GM18909 (cell line): ENCODE results near the gene FRMD8.

Source experiments
- ATAC-seq: cut with Tn5 transposase; IDR thresholded peaks from one replicate; pipeline ENCODE4 v1.9.1; 2021; ENCODE audit warnings: mild to moderate bottlenecking; ENCODE audit not compliant: unreplicated experiment, poor library complexity

Gene FRMD8, protein sequence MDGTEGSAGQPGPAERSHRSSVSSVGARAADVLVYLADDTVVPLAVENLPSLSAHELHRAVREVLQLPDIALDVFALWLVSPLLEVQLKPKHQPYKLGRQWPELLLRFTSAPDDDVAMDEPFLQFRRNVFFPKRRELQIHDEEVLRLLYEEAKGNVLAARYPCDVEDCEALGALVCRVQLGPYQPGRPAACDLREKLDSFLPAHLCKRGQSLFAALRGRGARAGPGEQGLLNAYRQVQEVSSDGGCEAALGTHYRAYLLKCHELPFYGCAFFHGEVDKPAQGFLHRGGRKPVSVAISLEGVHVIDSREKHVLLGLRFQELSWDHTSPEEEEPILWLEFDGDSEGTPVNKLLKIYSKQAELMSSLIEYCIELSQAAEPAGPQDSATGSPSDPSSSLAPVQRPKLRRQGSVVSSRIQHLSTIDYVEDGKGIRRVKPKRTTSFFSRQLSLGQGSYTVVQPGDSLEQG

DNA sequence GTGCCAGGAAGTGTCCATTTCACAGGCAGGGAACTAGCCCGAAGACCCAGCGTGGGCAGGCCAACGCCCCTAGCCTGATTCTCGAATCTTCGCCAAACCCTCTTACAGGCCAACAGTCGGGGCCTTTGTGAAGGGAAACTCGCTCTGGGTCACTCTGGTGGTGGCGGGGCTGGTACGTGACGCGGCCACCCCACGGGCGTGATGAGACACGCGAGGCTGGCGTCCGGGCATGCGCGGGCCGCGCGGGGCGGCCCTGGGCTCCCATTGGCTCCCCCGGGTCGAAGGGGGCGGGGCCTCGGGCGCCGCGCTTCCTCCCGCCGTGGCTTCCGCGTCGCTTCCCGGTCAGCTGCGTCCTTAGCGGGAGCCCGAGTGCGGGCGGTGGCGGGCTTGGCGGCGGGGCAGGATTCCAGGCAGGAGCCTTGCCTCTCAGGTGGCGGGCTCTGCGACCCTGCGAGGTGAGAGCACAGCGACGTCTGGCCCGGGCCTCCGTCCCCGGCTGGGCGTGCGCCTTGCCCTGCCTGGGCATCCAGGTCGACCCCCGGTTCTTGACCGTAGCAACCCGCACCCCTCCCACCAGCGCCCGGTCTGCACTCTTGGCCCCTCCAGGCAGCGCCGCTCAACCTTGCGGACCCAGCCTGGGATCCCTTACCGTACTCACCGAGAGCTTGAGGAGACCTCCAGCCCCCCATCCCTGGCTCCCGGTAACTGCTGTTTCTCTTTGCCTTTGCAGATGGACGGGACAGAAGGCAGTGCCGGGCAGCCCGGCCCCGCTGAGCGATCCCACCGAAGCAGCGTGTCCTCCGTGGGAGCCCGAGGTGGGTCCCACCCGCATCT, at the start of gene FRMD8:
Gene FRMD8, plus strand, starts transcription at position 331 of the 834 bp plus-strand sequence. Its CDS starts 400 bp downstream, at position 731.
- ATAC-seq: peak; percentile 43

DNA sequence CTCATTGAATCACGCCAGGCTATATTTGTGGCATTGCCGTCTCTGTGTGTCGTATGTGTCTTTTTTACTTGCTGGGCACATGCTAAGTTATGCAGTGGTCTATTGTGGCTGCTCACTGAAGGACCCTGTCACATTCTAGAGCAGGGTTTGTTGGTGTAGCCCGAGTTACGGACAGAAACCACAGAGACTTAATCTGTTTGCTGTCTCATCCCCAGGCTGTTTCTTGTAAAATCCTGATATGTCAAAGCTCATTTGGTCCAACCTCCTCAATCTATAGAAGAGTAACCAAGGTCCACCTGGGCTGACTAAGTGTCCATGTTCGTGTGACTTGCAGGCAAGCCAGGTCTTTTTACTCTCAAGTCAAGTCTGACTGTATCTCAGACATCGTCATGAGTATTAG, 47.8 kb upstream of the FRMD8 start:
- no peak for ATAC-seq

DNA sequence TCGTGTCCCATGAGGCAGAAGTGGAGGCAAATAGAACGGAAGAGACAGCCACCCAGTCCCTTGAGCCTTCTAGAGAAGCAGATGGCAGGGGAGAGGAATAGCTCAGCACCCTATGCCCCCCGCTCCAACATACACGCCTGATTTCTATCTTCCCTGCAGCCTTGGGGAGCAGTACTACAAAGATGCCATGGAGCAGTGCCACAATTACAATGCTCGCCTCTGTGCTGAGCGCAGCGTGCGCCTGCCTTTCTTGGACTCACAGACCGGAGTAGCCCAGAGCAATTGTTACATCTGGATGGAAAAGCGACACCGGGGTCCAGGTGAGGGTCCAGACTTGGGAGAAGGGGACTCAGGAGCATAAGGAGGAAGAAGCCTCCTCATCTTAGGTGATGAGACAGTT, 46.2 kb upstream of the FRMD8 start:
- ATAC-seq: no peak

DNA sequence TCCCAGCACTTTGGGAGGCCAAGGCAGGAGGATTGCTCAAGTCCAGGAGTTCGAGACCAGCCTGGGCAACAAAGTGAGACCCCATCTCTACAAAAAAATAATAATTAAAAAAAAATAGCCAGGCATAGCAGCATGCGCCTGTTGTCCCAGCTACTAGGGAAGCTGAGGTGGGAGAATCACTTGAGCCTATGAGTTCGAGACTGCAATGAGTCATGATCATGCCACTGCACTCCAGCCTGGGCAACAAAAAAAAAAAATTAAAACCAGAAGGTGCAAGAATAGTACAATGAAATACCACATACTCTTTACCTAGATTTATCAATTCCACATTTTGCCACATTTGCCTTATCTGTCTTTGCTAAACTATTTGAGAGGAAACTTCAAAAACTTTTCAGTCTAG, 44.6 kb upstream of the FRMD8 start:
- ATAC-seq: no peak

DNA sequence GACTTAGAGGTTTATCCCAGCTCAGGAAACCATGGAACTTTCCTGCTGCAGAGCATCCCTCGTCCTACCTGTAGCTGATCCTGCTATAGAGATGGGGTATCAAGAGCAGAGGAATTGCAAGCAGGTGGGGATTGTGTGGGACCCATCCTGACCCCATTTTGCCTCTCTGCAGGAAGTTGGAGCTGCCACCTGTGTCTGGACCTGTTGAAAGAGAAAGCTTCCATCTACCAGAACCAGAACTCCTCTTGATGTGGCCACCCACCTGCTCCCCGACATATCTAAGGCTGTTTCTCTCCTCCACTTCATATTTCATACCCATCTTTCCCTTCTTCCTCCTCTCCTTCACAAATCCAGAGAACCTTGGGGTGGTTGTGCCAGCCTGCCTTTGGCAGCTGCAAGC, 34.9 kb upstream of the FRMD8 start:
- ATAC-seq: no peak

DNA sequence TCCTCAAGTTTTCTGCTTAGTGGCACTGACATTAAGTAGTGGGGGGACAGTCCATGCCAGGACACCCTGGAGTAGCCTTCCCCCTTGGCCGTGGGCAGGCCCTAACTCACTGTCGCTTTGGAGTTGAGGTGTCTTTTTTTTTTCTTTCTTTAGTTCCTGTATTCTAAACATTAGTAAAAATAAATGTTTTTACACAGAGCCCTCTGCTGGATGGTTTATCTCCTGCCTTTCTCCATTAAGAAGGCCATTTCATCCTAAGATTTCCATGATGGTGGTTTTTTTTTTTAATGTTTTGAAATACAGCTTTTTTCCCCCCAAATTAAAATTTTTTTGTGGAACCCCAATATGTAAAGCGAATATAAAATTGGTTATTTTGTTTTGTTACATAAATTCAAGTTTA, 33.7 kb upstream of the FRMD8 start:
- no peak for ATAC-seq

DNA sequence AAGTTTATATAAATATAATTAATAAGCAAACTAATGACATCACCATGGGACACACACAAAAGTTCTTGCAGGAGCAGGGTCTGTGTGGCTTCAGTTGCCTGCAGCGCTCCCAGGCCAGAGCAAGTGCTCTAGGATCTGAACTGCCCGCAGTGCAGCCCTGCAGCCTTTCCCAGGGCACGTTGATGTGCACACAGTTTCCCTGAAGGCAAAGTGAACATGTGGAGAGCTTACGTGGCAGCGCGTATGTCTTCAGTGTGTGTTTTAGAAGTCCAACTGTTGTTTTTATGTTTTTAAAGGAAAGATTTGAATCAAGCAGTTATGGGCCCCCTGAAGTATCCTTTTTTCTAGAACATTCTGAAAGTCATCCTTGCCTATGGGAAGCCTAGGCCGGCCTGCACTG, 33.1 kb upstream of the FRMD8 start:
- no peak for ATAC-seq

DNA sequence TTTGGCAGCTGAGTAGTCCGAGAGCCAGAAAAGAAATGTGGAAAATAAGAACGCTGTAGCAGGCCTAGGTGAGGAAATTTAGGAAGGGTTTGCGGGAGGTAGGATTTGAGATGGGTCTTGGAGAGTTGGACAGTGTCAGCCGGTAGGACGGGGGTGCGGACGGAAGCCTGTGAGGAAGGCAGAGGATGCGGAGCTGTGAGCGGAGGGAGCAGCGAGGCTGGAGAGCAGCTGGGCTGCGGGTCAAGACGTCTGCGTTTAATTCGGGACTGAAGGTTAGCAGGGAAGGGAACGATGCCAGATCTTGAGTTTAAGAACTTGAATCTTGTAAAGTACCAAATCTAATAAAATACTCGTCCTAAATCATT, 32.6 kb upstream of the FRMD8 start:
- no peak for ATAC-seq

DNA sequence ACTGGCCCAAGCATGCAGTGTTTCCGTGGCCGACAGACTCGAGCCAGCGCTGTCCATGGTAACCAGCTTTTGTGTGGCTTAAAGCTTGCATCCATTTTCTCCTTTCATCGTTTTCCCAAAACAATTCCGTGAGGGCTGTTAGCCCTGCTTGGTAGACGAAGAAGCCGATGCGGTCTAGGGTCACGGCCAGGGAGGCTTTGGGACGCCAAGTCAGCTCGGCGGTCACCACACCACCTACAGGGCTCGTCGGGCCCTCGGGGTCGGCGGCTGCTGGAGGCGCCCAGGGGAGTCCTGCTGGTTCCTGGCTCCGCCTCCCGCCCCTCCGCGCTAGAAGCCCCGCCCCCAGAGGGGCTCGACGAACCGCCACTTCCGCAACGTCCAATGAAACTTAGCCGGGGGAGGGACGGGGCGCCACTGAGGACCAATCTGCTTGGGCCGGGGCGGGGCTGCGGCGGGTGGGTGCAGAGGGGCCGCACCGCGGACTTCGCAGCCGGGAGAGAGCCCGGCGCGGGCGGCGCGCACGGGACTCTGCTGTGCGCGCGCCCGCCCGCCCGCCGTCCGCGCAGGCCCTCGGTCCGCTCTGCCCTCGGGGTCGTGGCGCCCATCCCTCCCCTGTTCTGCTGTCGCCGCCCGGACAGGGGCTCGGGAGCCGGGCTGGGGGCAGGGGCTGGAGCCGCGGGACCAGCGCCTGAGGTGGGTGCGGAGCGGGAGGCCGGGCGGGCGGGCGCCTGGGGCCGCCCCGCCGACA, 32.0 kb upstream of the FRMD8 start, which contains the start of gene TIGD3:
Gene TIGD3, plus strand, starts transcription at position 487 of the 748 bp plus-strand sequence. CDS start 1,058 bp downstream, outside the sequence.
- peak; percentile 80 for ATAC-seq

DNA sequence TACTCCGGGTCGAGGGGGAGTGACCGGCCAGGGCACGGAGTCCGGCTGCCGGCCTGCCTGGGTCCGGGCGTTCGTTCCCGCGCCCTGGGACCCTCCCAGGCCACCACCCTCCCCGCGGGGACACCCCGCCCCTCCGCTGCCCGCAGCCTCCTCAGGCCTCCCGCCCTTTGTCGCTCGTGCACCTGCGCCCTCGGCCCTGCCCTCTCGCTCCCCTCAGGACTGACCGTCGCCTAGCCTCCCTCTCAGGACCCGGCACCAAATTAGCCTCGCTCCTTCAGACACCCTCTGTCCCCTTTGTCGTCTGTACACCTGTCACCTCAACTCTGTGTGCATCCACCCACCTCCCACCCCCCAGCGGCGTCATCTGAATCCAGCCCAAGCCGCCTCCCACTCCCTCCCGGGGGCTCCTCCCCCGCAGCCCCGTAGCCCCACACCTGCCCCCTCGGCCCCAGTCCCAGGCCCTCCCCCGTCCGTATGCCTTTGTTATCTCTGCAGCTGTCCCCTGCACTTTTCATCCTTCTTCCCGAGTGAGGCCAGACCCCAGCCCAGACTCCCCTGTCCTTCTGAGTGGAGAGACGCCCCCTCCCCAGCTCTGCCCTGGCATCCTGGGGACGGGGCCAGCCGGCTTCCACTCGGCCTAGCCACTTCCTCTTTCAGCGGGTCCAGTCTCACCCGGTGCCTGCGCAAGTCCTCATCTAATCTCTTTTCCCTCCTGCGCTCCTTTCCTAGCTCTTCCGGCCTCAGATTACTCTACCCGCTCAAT, 31.2 kb upstream of the FRMD8 start:
- ATAC-seq: peak; percentile 40

DNA sequence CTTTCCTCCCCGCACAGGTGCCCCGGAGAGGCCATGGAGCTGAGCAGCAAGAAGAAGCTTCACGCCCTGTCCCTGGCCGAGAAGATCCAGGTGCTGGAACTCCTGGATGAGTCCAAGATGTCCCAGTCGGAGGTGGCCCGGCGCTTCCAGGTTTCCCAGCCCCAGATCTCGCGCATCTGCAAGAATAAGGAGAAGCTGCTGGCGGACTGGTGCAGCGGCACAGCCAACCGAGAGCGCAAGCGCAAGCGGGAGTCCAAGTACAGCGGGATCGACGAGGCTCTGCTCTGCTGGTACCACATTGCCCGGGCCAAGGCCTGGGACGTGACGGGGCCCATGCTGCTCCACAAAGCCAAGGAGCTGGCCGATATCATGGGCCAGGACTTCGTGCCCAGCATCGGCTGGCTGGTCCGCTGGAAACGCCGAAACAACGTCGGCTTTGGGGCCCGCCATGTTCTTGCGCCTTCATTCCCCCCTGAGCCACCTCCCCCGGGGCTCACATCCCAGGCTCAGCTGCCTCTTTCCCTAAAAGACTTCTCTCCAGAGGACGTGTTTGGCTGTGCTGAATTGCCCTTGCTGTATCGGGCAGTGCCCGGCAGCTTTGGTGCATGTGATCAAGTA, 30.6 kb upstream of the FRMD8 start:
- ATAC-seq: no peak

DNA sequence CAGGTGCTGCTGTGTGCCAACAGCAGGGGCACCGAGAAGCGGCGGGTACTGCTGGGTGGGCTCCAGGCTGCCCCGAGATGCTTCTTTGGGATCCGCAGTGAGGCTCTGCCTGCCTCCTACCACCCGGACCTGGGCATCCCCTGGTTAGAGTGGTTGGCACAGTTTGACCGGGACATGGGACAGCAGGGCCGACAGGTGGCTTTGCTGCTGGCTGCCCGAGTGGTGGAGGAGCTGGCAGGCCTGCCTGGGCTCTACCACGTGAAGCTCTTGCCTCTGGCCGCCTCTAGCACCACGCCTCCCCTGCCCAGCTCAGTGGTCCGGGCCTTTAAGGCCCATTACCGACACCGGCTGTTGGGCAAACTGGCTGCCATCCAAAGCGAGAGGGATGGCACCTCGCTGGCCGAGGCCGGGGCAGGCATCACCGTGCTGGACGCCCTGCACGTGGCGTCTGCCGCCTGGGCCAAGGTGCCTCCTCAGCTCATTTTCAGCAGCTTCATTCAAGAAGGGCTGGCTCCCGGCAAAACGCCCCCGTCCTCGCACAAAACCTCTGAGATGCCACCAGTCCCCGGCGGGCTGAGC, 30.0 kb upstream of the FRMD8 start:
- no peak for ATAC-seq

DNA sequence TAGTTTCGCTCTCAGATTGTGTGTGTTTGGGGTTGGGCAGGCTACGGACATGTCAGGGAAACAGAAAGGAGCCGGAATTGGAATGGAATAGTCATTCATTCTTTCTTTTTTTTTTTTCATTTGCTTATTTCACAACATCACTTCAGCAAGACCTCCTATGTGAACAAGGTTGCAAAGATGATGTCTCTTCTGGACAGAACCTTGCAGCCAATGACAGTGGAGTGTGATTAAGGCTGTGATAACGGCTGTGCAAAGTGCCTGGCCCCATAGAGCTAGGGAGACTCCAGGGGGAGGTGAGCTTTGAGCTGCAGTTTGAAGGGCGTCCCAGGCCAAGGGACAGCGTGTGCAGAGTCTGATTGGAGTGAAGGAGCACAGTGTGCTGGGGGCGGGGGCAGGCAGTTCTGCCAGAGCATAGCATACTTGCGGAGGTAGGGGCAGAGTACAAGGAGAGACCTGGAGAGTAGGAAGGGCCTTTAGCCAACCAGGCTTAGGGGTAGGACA, 28.5 kb upstream of the FRMD8 start:
- no peak for ATAC-seq

DNA sequence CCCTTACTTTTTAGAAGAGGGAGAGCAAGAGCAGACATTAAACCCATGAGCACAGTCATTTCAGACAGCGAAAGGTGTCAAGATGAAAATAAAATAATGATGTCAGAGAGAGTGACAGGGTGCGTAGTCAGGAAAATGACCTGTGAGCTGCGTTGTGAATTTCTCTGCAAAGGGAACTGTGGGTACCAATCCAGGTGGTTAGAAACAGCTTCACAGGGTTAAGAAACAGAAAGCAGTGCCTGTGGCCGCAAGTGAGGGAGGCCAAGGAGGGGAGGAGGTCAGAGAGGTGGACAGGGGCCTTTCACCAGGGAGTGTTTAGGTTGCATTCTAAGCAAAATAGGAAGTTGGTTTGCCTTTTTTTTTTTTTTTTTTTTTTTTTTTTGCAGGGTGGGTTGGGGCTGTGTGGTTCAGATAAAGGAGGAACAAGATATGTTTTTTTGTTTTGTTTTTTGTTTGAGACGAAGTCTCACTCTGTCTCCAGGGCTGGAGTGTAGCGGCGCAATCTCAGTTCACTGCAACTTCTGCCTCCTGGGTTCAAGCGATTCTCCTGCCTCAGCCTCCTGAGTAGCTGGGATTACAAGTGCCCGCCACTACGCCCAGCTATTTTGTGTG, 24.0 kb upstream of the FRMD8 start:
- ATAC-seq: no peak

DNA sequence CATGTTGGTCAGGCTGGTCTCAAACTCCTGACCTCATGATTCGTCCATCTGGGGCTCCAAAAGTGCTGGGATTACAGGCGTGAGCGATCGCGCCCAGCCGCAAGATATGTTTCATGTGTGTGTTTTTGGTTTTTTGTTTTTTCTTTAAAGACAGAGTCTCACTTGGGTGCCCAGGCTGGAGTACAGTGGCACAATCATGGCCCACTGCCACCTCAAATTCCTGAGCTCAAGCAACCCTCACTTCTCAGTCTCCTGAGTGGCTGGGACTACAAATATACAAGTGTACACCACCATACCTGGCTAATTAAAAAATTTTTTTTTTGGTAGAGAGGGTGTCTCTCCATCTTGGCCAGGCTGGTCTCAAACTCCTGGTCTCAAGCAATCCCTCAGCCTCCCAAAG, 23.5 kb upstream of the FRMD8 start:
- ATAC-seq: no peak

DNA sequence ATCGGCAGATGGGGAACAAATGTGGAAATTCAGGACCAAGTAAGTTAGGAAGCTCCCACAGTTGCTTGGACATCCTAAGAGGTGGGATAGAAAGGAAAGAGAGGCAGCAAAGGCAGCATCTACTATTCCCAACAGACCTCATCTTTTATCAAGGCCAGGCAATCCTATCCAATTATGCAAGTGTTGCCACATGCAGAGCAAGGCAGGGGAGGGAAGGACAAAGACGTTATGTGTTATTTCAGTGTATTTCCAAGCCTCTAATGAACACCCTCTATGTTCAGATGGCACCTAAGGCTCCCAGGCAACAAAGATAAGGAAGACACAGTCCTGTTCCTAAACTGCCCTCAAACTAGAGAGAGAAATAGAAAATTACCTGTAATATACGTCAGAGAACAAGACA, 22.7 kb upstream of the FRMD8 start:
- no peak for ATAC-seq

DNA sequence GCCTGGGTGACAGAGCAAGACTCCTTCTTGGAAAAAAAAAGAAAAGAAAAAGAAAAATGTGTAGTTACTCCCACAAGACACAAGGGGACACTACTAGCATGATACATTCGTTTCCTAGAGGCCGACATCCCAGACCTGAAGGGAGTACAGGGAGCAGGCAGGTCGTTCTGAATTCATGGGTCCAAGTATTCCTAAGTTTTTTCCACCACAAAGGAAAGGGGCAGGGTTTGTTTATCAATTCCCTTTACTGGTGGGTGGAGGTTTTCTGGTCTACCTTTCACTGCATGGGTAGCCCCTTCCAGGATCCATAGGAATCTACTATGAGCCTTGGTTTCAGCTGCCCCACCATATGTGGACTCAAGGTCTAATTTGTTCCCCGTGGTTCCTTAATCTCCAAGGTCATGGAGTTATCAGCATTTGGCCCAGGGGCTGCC, 20.1 kb upstream of the FRMD8 start:
- no peak for ATAC-seq

DNA sequence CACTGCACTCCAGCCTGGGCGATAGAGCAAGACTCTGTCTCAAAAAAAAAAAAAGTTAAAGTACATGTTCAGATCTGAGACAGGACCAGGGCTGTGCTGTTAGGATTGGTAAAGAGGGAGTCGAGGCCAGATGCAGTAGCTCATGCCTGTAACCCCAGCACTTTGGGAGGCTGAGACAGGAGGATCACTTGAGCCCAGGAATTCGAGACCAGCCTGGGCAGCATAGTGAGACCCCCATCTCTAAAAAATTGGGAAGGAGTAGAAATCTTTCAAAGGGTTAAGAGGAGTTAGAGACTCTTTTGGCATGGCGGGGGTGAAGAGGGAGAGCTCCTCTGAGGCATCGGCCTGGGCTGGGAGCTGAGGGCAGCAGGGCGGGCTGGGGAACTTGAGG, 15.8 kb upstream of the FRMD8 start:
- ATAC-seq: no peak
